HepG2 (cell line): ENCODE measurements around the gene POLE3. TPM values are rescaled to one million over a fixed set of nuclear protein-coding genes. Genes with fewer than 3 reads are reported as not detected.

Experiments
- ARID3A ChIP-seq: IDR thresholded peaks from 2 replicates; pipeline ENCODE4 v1.6.1; 2012; ENCODE audit warnings: low read depth, low read length, improper control_type of control experiment
- CBX5 ChIP-seq: sonication (generic); formaldehyde crosslinking; IDR thresholded peaks from 2 replicates; pipeline ENCODE4 v1.4.0; 2020; ENCODE audit warnings: missing genetic modification reagents, borderline replicate concordance
- EP300 ChIP-seq, 3 experiments: sonication (generic) in 1 of 3; formaldehyde crosslinking in 1 of 3; IDR thresholded peaks; 2 replicates each; pipeline versions ENCODE4 v1.5.1 to v1.6.1; 2011 to 2020; ENCODE audit warnings: low read depth in 2 of 3, low read length in 2 of 3, borderline replicate concordance in 1 of 3, improper control_type of control experiment in 1 of 3, mild to moderate bottlenecking in 1 of 3, missing genetic modification reagents in 1 of 3, moderate library complexity in 1 of 3
- FOXP1 ChIP-seq, 2 experiments: fragments of 450-650 bp in 1 of 2; IDR thresholded peaks; 2 replicates each; pipeline ENCODE4 v1.6.1; 2017 to 2018; ENCODE audit warnings: antibody characterized with exemption in 1 of 2
- HNF1A ChIP-seq, 2 experiments: sonication (generic) in 1 of 2; formaldehyde crosslinking in 1 of 2; IDR thresholded peaks; 2 replicates each; pipeline versions ENCODE4 v1.4.0 to v1.6.1; 2016 to 2020; ENCODE audit warnings: borderline replicate concordance in 1 of 2, low read depth in 1 of 2, mild to moderate bottlenecking in 1 of 2, missing genetic modification reagents in 1 of 2
- JARID2 ChIP-seq: sonication (generic); formaldehyde crosslinking; IDR thresholded peaks from 2 replicates; pipeline ENCODE4 v1.8.1; 2023; ENCODE audit warnings: missing genetic modification reagents, inconsistent platforms; ENCODE audit not compliant: insufficient replicate concordance
- NFIB ChIP-seq: sonication (generic); formaldehyde crosslinking; IDR thresholded peaks from 2 replicates; pipeline ENCODE4 v1.9.0; 2021; ENCODE audit warnings: missing genetic modification reagents, mild to moderate bottlenecking, borderline replicate concordance
- SETDB1 ChIP-seq: sonication (generic); formaldehyde crosslinking; IDR thresholded peaks from 2 replicates; pipeline ENCODE4 v1.5.1; 2020; ENCODE audit warnings: missing genetic modification reagents, mild to moderate bottlenecking, borderline replicate concordance
- SIX4 ChIP-seq: sonication (generic); formaldehyde crosslinking; IDR thresholded peaks from 2 replicates; pipeline ENCODE4 v1.4.0; 2020; ENCODE audit warnings: missing genetic modification reagents
- SOX13 ChIP-seq, 3 experiments: fragments of 450-650 bp in 1 of 3; sonication (generic) in 1 of 3; formaldehyde crosslinking in 1 of 3; IDR thresholded peaks in 2 of 3; conservative IDR thresholded peaks in 1 of 3; 2 replicates each; pipeline versions ENCODE4 v1.5.0 to v1.6.1; 2016 to 2020; ENCODE audit warnings: antibody characterized with exemption in 1 of 3, mild to moderate bottlenecking in 1 of 3, missing compliant biosample characterization in 1 of 3, missing genetic modification reagents in 1 of 3, moderate library complexity in 1 of 3
- SP1 ChIP-seq, 2 experiments: fragments of 450-650 bp in 1 of 2; sonication (generic) in 1 of 2; formaldehyde crosslinking in 1 of 2; IDR thresholded peaks; 2 replicates each; pipeline versions ENCODE4 v1.4.0 to v1.6.1; 2016 to 2020; ENCODE audit warnings: missing genetic modification reagents in 1 of 2
- THAP11 ChIP-seq: IDR thresholded peaks from 2 replicates; pipeline ENCODE4 v1.6.1; 2016; ENCODE audit warnings: missing biosample characterization, missing genetic modification reagents
- ZBTB43 ChIP-seq: sonication (generic); formaldehyde crosslinking; conservative IDR thresholded peaks from 2 replicates; pipeline ENCODE4 v1.4.0; 2020; ENCODE audit warnings: missing genetic modification reagents
- ZNF224 ChIP-seq: sonication (generic); formaldehyde crosslinking; IDR thresholded peaks from 2 replicates; pipeline ENCODE4 v1.5.0; 2020; ENCODE audit warnings: mild to moderate bottlenecking, missing genetic modification reagents
- ZNF274 ChIP-seq: sonication (generic); formaldehyde crosslinking; IDR thresholded peaks from 2 replicates; pipeline ENCODE4 v1.5.1; 2020; ENCODE audit warnings: mild to moderate bottlenecking, missing genetic modification reagents
- ZNF616 ChIP-seq: sonication (generic); formaldehyde crosslinking; IDR thresholded peaks from 2 replicates; pipeline ENCODE4 v1.5.0; 2020; ENCODE audit warnings: low read depth, mild to moderate bottlenecking, missing genetic modification reagents
- ZNF747 ChIP-seq: sonication (generic); formaldehyde crosslinking; IDR thresholded peaks from 2 replicates; pipeline ENCODE4 v1.8.1; 2023; ENCODE audit warnings: missing genetic modification reagents, mild to moderate bottlenecking, borderline replicate concordance
- ZNF776 ChIP-seq: sonication (generic); formaldehyde crosslinking; IDR thresholded peaks from 2 replicates; pipeline ENCODE4 v1.4.0; 2020; ENCODE audit warnings: mild to moderate bottlenecking, missing genetic modification reagents
- polyA plus RNA-seq, 8 experiments: library from polyadenylated mRNA; depleted of rRNA in 3 of 8; stranded (reverse) in 7 of 8; unstranded in 1 of 8; fragments of >200 nt; fragmentation: Illumina TruSeq in 4 of 8; extraction: Trizol in 4 of 8; gene quantifications; 2 replicates each; pipeline versions ENCODE4 v1.2.1 to v1.2.3, GENCODE V29; 2011 to 2016; ENCODE audit warnings: low read depth in 4 of 8, missing spikeins in 1 of 8, mixed read lengths in 1 of 8; ENCODE audit not compliant: insufficient read depth in 1 of 8
- total RNA-seq, 5 experiments: library from RNA; depleted of rRNA; stranded (reverse); fragments of >200 nt; fragmentation: Illumina TruSeq; extraction: Trizol; gene quantifications; 2 replicates each; pipeline ENCODE4 v1.2.3, GENCODE V29; 2016; ENCODE audit warnings: low read depth in 1 of 5

Gene POLE3
- total and polyA plus RNA-seq, 2 of the 13 experiments (the other 11 are each of a cell fraction or from before 2014, with no cell fraction given) = 36.0 to 77.2 TPM

- TF ChIP-seq ZNF747 (CRISPR knock-in tag) (no peak), SOX13 (IDR thresholded peaks at IDR 0.05) (no peak), SOX13 (CRISPR knock-in tag; conservative IDR thresholded peaks at IDR 0.05 in 1 of 2, IDR thresholded peaks at IDR 0.05 in 1 of 2) (peak in 1 of 2 experiments; percentile 84; a peak in 1 of 4 replicates), SETDB1 (no peak), ZNF224 (CRISPR knock-in tag) (no peak), FOXP1 (IDR thresholded peaks at IDR 0.05) (no peak), FOXP1 (CRISPR knock-in tag; IDR thresholded peaks at IDR 0.05) (peak; percentile 75), ARID3A (0 out of 2 replicates have a peak, but pooled peaks have one; percentile 31), CBX5 (CRISPR knock-in tag) (no peak; the same call in 1 of the 2 replicates), ZNF616 (CRISPR knock-in tag) (no peak), NFIB (CRISPR knock-in tag) (no peak), SIX4 (CRISPR knock-in tag) (0 out of 2 replicates have a peak, but pooled peaks have one; percentile 10), JARID2 (CRISPR knock-in tag) (no peak), THAP11 (CRISPR knock-in tag) (peak; percentile 74), SP1 (IDR thresholded peaks at IDR 0.05) (no peak), SP1 (CRISPR knock-in tag; IDR thresholded peaks at IDR 0.05) (no peak), HNF1A (IDR thresholded peaks at IDR 0.05; ENCODE audit: low read depth) (peak; percentile 79), HNF1A (CRISPR knock-in tag; IDR thresholded peaks at IDR 0.05; ENCODE audit: borderline replicate concordance) (peak; percentile 72; the same call in 1 of the 2 replicates), ZNF776 (CRISPR knock-in tag) (0 out of 2 replicates have a peak, but pooled peaks have one; percentile 42), ZBTB43 (0 out of 2 replicates have a peak, but pooled peaks have one; percentile 67), EP300 (IDR thresholded peaks at IDR 0.05; ENCODE audit: low read depth in 2 of 2, low read length in 2 of 2) (peak in 1 of 2 experiments; percentile 83; a peak in 2 of 4 replicates), EP300 (CRISPR knock-in tag; IDR thresholded peaks at IDR 0.05; ENCODE audit: borderline replicate concordance) (peak; percentile 70; the same call in 1 of the 2 replicates), ZNF274 (0 out of 2 replicates have a peak, but pooled peaks have one; percentile 26)
Observed at GRCh38 chr9:113395000-113395861, 15.2 kb downstream of the POLE3 start (continued).
